CD4-positive, alpha-beta T cell treated with Interleukin-4 for 1 hour (primary cell): ENCODE measurements around the gene CDC42EP4.

Source experiments
- DNase-seq, 2 donors: peaks; one replicate each; pipeline ENCODE4 v3.0.0-alpha.2; 2020 to 2022

Gene CDC42EP4, protein sequence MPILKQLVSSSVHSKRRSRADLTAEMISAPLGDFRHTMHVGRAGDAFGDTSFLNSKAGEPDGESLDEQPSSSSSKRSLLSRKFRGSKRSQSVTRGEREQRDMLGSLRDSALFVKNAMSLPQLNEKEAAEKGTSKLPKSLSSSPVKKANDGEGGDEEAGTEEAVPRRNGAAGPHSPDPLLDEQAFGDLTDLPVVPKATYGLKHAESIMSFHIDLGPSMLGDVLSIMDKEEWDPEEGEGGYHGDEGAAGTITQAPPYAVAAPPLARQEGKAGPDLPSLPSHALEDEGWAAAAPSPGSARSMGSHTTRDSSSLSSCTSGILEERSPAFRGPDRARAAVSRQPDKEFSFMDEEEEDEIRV

GRCh38 chr17:73311781-73312641, at the start of gene CDC42EP4:
Gene CDC42EP4 (minus strand): TSS chr17:73312001. CDS start chr17:73286500, 25,501 bp downstream.
- DNase-seq, result peak; percentile 85 to 86

- no peak for DNase-seq
Measured at GRCh38 chr17:73360961-73361761, 49.4 kb upstream of the CDC42EP4 start.

DNA sequence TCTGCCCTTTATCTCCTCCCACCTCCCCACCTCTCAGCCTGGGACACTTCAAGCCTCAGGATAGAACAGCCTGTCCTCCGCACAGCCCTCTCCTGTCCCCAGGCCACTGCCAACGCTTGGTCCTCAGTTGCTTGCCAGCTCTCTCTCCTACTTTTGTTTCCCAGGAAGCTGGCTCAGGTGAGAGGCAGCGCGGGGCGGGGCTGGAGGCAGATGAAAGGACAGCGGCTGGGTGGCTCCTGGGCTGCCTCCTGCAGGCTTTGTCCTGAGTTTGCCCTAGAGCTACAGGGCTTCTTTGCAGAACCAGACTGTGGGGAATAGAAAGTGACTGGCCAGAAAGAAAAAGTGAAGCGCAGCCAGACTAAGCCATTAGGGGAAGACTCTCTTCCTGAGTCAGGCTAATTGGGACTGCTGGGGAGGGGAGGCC, 48.2 kb upstream of the CDC42EP4 start:
- DNase-seq, result no peak

- DNase-seq, result no peak
Measured at GRCh38 chr17:73359352-73359751, 47.6 kb upstream of the CDC42EP4 start.

DNA sequence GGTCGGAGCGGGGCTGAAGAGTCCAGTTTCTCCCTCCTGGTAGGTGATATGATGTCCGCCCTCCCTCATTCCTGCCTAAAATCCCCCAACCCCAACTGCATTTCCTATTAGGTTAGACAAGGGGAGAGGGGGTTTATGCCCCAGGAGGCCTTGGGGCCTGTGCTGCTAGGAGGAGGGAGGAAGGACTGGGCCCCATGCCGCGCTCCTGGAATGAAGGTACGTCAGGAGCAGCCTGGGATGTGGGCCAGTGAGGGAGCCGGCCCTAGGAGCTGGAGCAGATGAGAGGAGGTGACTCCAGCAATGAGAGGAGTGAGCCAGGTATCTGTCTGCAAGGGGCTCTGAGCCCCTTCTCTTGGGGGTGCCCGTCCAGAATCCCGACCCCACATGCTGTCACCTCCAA, 46.9 kb upstream of the CDC42EP4 start:
- DNase-seq, result no peak

GRCh38 chr17:73357981-73358380, 46.2 kb upstream of the CDC42EP4 start:
- no peak for DNase-seq

GRCh38 chr17:73357318-73357717, 45.5 kb upstream of the CDC42EP4 start:
- DNase-seq, result no peak

DNA sequence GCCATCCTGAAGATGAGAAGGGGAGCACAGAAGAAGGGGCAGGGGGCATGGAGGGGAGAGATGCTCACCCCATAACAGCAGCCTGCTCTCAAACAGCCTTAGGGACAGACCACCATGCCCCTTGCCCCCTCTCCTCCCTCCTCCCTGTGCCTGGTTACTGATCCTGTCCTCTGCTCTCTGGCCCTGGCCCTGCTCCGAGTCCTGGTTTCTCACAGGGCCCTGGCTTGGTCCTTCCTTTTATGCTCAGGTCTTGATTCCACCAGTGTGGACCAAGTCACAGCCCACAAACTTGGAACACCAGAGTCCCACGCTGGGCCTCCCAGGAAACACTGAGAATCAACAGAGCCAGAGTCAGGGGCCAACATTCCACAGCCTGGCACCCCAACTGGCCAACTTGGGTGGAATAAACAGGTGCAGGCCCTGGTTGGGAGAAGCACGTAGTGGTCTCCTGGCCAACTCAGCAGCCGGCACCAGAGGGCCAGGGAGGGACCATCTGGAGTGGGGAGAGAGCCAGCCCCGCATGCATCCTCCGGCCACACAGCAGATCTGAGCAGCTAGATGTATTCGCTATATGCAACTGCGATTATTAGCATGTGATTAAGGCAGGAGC, 44.9 kb upstream of the CDC42EP4 start:
- DNase-seq, result no peak

DNA sequence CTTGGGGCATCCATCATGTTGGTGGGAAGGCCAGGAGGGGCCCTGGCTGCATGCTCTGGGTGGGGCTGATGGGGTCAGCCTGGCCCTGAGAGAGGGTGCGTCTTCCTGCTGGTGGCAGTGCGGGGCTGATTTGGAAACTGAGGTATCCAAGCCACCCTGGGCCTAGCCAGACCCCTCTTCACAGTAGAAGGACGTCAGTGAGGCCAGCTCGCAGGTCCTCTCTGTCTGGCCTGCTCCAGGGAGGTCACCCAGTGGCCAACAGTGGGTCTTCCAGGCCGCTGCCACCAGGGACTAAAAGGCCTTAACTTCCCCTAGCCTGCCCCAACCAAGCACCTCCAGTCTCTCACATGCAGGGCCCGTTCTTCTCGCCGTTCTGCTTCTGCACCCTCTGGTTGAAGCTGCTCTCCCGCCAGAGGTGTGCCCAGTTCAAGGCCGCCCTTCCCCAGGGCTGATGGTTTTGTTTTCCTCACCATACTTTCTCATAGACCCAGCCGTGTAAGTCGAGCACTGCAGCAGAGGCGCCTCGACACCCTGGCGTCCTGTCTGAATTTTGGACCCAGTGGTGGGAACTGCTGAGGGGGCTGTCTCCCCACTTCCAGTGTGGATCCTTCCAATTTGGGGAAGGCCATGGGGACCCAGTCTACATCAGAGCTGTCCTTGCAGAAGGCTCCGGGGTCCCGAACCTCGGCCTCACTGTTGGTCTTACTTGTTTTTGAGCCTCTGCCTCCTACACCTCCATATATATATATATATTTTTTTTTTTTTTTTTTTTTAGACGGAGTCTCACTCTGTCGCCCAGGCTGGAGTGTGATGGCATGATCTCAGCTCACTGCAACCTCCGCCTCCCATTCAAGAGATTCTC, 42.9 kb upstream of the CDC42EP4 start:
- no peak for DNase-seq

- DNase-seq, result no peak
Measured at GRCh38 chr17:73352261-73352660, 40.5 kb upstream of the CDC42EP4 start.

DNA sequence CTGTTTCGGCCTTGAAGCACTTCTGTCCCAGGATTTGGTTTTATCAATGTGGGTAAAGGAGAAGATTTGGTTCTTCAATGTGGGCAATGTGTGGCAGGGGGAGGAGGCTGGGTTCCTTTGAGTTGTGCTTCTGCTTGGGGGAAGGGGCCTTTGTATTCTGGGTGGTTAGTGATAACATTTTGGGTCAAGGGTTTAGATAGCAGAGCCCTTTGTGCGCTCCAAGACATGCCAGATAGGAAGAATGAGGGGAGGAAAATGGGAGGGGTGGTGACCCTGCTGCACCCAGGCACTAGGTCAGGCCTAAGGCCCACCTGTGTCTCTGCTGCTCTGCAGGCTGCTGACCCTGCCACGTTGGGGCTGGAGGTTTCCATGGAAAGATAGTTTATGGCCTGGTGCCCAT, 40.0 kb upstream of the CDC42EP4 start:
- no peak for DNase-seq

- no peak for DNase-seq
Measured at GRCh38 chr17:73350864-73351263, 39.1 kb upstream of the CDC42EP4 start.

GRCh38 chr17:73349647-73350046, 37.8 kb upstream of the CDC42EP4 start:
- no peak for DNase-seq

GRCh38 chr17:73349138-73349537, 37.3 kb upstream of the CDC42EP4 start:
- DNase-seq, result no peak

GRCh38 chr17:73348829-73349095, 37.0 kb upstream of the CDC42EP4 start:
- no peak for DNase-seq

- DNase-seq, result no peak
Measured at GRCh38 chr17:73348018-73348828, 36.4 kb upstream of the CDC42EP4 start.

- DNase-seq, result no peak
Measured at GRCh38 chr17:73347351-73347750, 35.5 kb upstream of the CDC42EP4 start.

DNA sequence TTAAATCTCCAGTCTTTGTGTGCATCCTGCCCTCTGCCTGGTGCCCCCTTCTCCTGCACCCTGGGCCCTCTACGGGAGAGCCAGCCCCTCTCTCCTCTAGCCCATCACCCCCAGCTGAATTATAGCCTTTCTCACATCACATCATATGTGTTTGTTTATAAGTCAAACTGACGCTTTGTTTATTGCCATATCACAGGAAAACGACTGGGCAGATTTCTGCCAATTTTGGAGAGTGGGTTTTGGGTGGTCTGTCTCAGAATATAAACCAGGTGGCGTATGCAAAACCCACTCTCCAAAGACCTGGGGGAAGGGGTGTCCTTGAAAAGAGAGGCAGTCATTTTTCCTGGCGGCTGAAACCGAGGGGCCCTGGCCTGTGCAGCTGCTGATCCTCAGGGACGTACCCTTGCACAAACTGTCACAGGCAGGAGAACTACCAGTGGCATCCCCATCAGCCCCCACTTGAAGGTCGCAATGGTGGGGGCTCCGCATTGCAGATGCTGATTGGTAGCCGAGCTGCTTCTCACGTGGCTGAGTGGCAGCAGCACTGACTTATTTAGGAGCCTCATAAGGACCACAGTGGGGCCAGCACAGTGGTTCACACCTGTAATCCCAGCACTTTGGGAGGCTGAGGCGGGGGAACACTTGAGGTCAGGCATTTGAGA, 34.8 kb upstream of the CDC42EP4 start:
- DNase-seq, result no peak

GRCh38 chr17:73343739-73344454, 32.1 kb upstream of the CDC42EP4 start:
- no peak for DNase-seq

GRCh38 chr17:73343168-73343634, 31.4 kb upstream of the CDC42EP4 start:
- DNase-seq, result no peak
